SK-N-SH (cell line): ENCODE results near the gene GRIP1. TPM values are rescaled to one million over a fixed set of nuclear protein-coding genes. Genes with fewer than 3 reads are reported as not detected.

Experiments
- CTCF ChIA-PET: fragments of 300-600, 350-600 bp; formaldehyde crosslinking; extraction: SDS; loops from one replicate; lab custom pipeline; 2021; lab: Yijun Ruan, JAX
- POLR2A ChIA-PET: fragments of 350-600 bp; sonication (Branson Sonifier 250); formaldehyde crosslinking; extraction: SDS; loops from one replicate; lab custom pipeline; 2020; ENCODE audit warnings: antibody characterized with exemption, inconsistent platforms; lab: Yijun Ruan, JAX
- DNase-seq: peaks from one replicate; pipeline ENCODE4 v3.0.0; 2012
- H2AFZ ChIP-seq: fragments of 200-600 bp; sonication (generic); 2 replicates; pipeline ENCODE4 v1.8.1; 2016; ENCODE audit warnings: antibody characterized with exemption, mild to moderate bottlenecking, low read depth
- H3F3A ChIP-seq: fragments of 200-600 bp; sonication (generic); replicated peaks from 2 replicates; pipeline ENCODE3; 2016; ENCODE audit warnings: antibody characterized with exemption, mild to moderate bottlenecking; ENCODE audit not compliant: insufficient read depth
- H3K27ac ChIP-seq, 2 experiments: fragments of 200-500 bp in 1 of 2; fragments of 200-600 bp in 1 of 2; sonication (Bioruptor generic) in 1 of 2; sonication (generic), shearing (Covaris generic) in 1 of 2; 2 replicates each; pipeline versions ENCODE4 v1.5.1 to v1.6.1; 2014 to 2016; ENCODE audit warnings: low read depth in 2 of 2, inconsistent platforms in 1 of 2, low read length in 1 of 2, mild to moderate bottlenecking in 1 of 2, mixed read lengths in 1 of 2
- H3K27me3 ChIP-seq: fragments of 200-600 bp; sonication (generic), shearing (Covaris generic); 2 replicates; pipeline ENCODE4 v1.6.1; 2016; ENCODE audit warnings: mixed run types; ENCODE audit not compliant: insufficient read depth
- H3K36me3 ChIP-seq, 2 experiments: fragments of 200-500 bp in 1 of 2; fragments of 200-600 bp in 1 of 2; sonication (Bioruptor generic) in 1 of 2; sonication (generic) in 1 of 2; replicated peaks in 1 of 2; 2 replicates each; pipeline versions ENCODE3 to v1.5.1; 2014 to 2016; ENCODE audit warnings: low read length in 1 of 2, mild to moderate bottlenecking in 1 of 2; ENCODE audit not compliant: insufficient read depth in 2 of 2, control insufficient read depth in 1 of 2
- H3K4me1 ChIP-seq, 2 experiments: fragments of 200-500 bp in 1 of 2; fragments of 200-600 bp in 1 of 2; sonication (Bioruptor generic) in 1 of 2; sonication (generic), shearing (Covaris generic) in 1 of 2; 2 replicates each; pipeline versions ENCODE4 v1.5.1 to v1.6.1; 2014 to 2016; ENCODE audit warnings: low read depth in 1 of 2, low read length in 1 of 2, mixed run types in 1 of 2; ENCODE audit not compliant: insufficient read depth in 2 of 2, control insufficient read depth in 1 of 2
- H3K4me2 ChIP-seq: fragments of 200-600 bp; sonication (generic), shearing (Covaris generic); 2 replicates; pipeline ENCODE4 v1.6.1; 2017; ENCODE audit warnings: mixed run types
- H3K4me3 ChIP-seq, 2 experiments: fragments of 200-500 bp in 1 of 2; fragments of 200-600 bp in 1 of 2; sonication (Bioruptor generic) in 1 of 2; sonication (generic), shearing (Covaris generic) in 1 of 2; 2 replicates each; pipeline versions ENCODE4 v1.5.1 to v1.8.1; 2014 to 2016; ENCODE audit warnings: low read depth in 2 of 2, inconsistent platforms in 1 of 2, low read length in 1 of 2, mild to moderate bottlenecking in 1 of 2, mixed read lengths in 1 of 2, moderate library complexity in 1 of 2
- H3K79me2 ChIP-seq: fragments of 200-600 bp; sonication (generic); 2 replicates; pipeline ENCODE4 v1.8.1; 2017; ENCODE audit warnings: mild to moderate bottlenecking; ENCODE audit not compliant: insufficient read depth
- H3K9ac ChIP-seq: fragments of 200-600 bp; sonication (generic); 2 replicates; pipeline ENCODE4 v1.6.1; 2017; ENCODE audit warnings: mixed run types
- H3K9me2 ChIP-seq: fragments of 200-600 bp; sonication (generic); 2 replicates; pipeline ENCODE4 v1.6.1; 2017; ENCODE audit warnings: mixed run types
- H3K9me3 ChIP-seq: fragments of 200-600 bp; sonication (generic); 2 replicates; pipeline ENCODE4 v1.6.1; 2017; ENCODE audit warnings: mixed run types, mild to moderate bottlenecking, moderate library complexity
- H4K20me1 ChIP-seq: fragments of 200-600 bp; sonication (generic); 2 replicates; pipeline ENCODE4 v1.6.1; 2017; ENCODE audit warnings: mild to moderate bottlenecking, mixed run types; ENCODE audit not compliant: insufficient read depth
- GABPA ChIP-seq: IDR thresholded peaks from 2 replicates; pipeline ENCODE4 v1.4.0; 2012; ENCODE audit warnings: low read depth, mild to moderate bottlenecking
- JUND ChIP-seq: IDR thresholded peaks from 2 replicates; pipeline ENCODE4 v1.4.0; 2012
- NFIC ChIP-seq: IDR thresholded peaks from 2 replicates; pipeline ENCODE4 v1.4.0; 2012; ENCODE audit warnings: borderline replicate concordance
- PBX3 ChIP-seq: IDR thresholded peaks from 2 replicates; pipeline ENCODE4; 2012
- POLR2AphosphoS5 ChIP-seq: IDR thresholded peaks from 2 replicates; pipeline ENCODE4 v1.6.1; 2012; ENCODE audit warnings: low read depth, low read length
- RCOR1 ChIP-seq: fragments of 150-350 bp; IDR thresholded peaks from 2 replicates; pipeline ENCODE4 v1.6.1; 2017; ENCODE audit warnings: antibody characterized with exemption, low read length
- SIN3A ChIP-seq: IDR thresholded peaks from 2 replicates; pipeline ENCODE4 v1.6.1; 2012; ENCODE audit warnings: low read depth, mild to moderate bottlenecking, low read length, moderate library complexity, borderline replicate concordance
- SMC3 ChIP-seq: IDR thresholded peaks from 2 replicates; pipeline ENCODE4 v1.6.1; 2012; ENCODE audit warnings: low read depth, low read length, improper control_type of control experiment
- TAF1 ChIP-seq: IDR thresholded peaks from 2 replicates; pipeline ENCODE4 v1.6.1; 2012; ENCODE audit warnings: low read depth, mild to moderate bottlenecking, low read length, moderate library complexity, borderline replicate concordance
- TCF12 ChIP-seq: IDR thresholded peaks from 2 replicates; pipeline ENCODE4 v1.4.0; 2012
- USF1 ChIP-seq: IDR thresholded peaks from 2 replicates; pipeline ENCODE4 v1.4.0; 2012; ENCODE audit warnings: low read depth, borderline replicate concordance
- YY1 ChIP-seq: IDR thresholded peaks from 2 replicates; pipeline ENCODE4 v1.4.0; 2012; ENCODE audit warnings: low read depth, mild to moderate bottlenecking
- WGBS: methylation state at CpG from one replicate; pipeline ENCODE4 v1.1.6; 2017; ENCODE audit warnings: low lambda C conversion rate; 5-methylcytosine and 5-hydroxymethylcytosine counted together
- polyA plus RNA-seq, 3 experiments: library from polyadenylated mRNA; depleted of rRNA; stranded (reverse); fragments of >200 nt; gene quantifications; 2 replicates each; pipeline ENCODE4 v1.2.3, GENCODE V29; 2012
- TF ChIP-seq, protein P1 (sequence below): fragments of 150-350 bp; IDR thresholded peaks from 2 replicates; pipeline ENCODE4 v1.6.1; 2016; ENCODE audit warnings: mild to moderate bottlenecking, low read depth, low read length
- TF ChIP-seq, protein P2 (sequence below): fragments of 200-600 bp; sonication (generic); IDR thresholded peaks from 2 replicates; pipeline ENCODE4 v1.6.1; 2017; ENCODE audit warnings: antibody characterized with exemption, mild to moderate bottlenecking, moderate library complexity

GRIP1 gene
- polyA plus RNA-seq, 1 of the 3 experiments (the other 2 are of a cell fraction): 0.07 TPM

DNA sequence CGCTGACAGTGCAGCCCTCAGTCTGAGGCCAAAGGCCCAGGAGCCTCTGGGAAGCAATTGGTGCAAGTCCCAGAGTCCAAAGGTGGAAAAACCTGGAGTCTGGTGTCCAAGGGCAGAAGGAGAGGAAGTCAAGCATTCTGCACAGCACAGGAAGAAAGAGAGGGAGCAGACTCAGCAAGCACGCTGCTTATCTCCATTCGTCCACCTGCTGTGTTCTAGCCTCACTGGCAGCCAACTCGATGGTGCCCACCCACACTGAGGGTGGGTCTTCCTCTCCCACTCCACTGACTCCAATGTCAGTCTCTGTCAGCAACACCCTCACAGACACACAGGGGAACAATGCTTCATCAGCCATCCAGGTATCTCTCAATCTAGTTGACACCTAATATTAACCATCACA, 337.8 kb downstream of the GRIP1 start:
- Histone ChIP-seq H3K4me2 (no peak overlapping the region), H3F3A (no peaks in the 10 kb centered on the region), H3K9me2 (no peaks in the 10 kb centered on the region), H3K36me3 (peaks cover 0 to 7% of the 10 kb centered on the region in 2 experiments), H3K27me3 (no peaks in the 10 kb centered on the region), H3K9ac (no peak overlapping the region), H3K9me3 (0 out of 2 replicates have a peak, but pooled peaks cover 5% of the 10 kb centered on the region), H4K20me1 (no peaks in the 10 kb centered on the region), H3K4me3 (no peak overlapping the region), H3K79me2 (no peaks in the 10 kb centered on the region), H3K27ac (no peak overlapping the region), H2AFZ (no peak overlapping the region), H3K4me1 (no peaks in the 10 kb centered on the region)
- WGBS: 79% methylated on average over 4 of the region's 4 CpGs
- CTCF ChIA-PET: no interaction called here
- DNase-seq: no peak
- TF ChIP-seq POLR2AphosphoS5 (no peak), USF1 (no peak), RCOR1 (no peak), NFIC (no peak), PBX3 (no peak)
- TF ChIP-seq, protein P1, sequence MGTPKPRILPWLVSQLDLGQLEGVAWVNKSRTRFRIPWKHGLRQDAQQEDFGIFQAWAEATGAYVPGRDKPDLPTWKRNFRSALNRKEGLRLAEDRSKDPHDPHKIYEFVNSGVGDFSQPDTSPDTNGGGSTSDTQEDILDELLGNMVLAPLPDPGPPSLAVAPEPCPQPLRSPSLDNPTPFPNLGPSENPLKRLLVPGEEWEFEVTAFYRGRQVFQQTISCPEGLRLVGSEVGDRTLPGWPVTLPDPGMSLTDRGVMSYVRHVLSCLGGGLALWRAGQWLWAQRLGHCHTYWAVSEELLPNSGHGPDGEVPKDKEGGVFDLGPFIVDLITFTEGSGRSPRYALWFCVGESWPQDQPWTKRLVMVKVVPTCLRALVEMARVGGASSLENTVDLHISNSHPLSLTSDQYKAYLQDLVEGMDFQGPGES: no peak
- POLR2A ChIA-PET: no interaction called here

GRCh38 chr12:66340131-66340530, 338.7 kb downstream of the GRIP1 start:
- no peaks in the 10 kb centered on the region for H3K9me2 ChIP-seq
- ChIA-PET CTCF (interaction anchor here (0.6 to 1.0 kb wide), 2 partner anchors 14 to 103 kb away, joined by 3 read pairs; no protein-coding TSS in a partner anchor), POLR2A (no interaction called here)
- H3K4me2 ChIP-seq: no peak overlapping the region
- no peak overlapping the region for H2AFZ ChIP-seq
- no peaks in the 10 kb centered on the region for H3K4me1 ChIP-seq
- whole genome bisulfite sequencing: 83% methylated on average over 2 of the region's 2 CpGs
- H3K9ac ChIP-seq: no peak overlapping the region
- H3K27ac ChIP-seq: no peak overlapping the region
- H3K36me3 ChIP-seq: peaks cover 0 to 7% of the 10 kb centered on the region in 2 experiments
- no peaks in the 10 kb centered on the region for H3F3A ChIP-seq
- no peak for TF ChIP-seq YY1
- TF ChIP-seq NFIC: no peak
- no peak for TF ChIP-seq SMC3
- no peak for TF ChIP-seq GABPA
- no peak for TF ChIP-seq JUND
- TF ChIP-seq, protein P1: no peak
- no peak for TF ChIP-seq PBX3
- no peak for TF ChIP-seq SIN3A
- TF ChIP-seq TCF12: no peak
- TF ChIP-seq TAF1: no peak
- TF ChIP-seq, protein P2, sequence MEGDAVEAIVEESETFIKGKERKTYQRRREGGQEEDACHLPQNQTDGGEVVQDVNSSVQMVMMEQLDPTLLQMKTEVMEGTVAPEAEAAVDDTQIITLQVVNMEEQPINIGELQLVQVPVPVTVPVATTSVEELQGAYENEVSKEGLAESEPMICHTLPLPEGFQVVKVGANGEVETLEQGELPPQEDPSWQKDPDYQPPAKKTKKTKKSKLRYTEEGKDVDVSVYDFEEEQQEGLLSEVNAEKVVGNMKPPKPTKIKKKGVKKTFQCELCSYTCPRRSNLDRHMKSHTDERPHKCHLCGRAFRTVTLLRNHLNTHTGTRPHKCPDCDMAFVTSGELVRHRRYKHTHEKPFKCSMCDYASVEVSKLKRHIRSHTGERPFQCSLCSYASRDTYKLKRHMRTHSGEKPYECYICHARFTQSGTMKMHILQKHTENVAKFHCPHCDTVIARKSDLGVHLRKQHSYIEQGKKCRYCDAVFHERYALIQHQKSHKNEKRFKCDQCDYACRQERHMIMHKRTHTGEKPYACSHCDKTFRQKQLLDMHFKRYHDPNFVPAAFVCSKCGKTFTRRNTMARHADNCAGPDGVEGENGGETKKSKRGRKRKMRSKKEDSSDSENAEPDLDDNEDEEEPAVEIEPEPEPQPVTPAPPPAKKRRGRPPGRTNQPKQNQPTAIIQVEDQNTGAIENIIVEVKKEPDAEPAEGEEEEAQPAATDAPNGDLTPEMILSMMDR: no peak
- TF ChIP-seq POLR2AphosphoS5: no peak
- TF ChIP-seq, all 33 proteins: peak for 0
- H4K20me1 ChIP-seq: no peaks in the 10 kb centered on the region
- 0 out of 2 replicates have a peak, but pooled peaks cover 5% of the 10 kb centered on the region for H3K9me3 ChIP-seq
- H3K4me3 ChIP-seq: no peak overlapping the region
- H3K27me3 ChIP-seq: no peaks in the 10 kb centered on the region
- DNase-seq: no peak
- no peaks in the 10 kb centered on the region for H3K79me2 ChIP-seq
